ENCODE measurements around the gene KSR1.

DNA sequence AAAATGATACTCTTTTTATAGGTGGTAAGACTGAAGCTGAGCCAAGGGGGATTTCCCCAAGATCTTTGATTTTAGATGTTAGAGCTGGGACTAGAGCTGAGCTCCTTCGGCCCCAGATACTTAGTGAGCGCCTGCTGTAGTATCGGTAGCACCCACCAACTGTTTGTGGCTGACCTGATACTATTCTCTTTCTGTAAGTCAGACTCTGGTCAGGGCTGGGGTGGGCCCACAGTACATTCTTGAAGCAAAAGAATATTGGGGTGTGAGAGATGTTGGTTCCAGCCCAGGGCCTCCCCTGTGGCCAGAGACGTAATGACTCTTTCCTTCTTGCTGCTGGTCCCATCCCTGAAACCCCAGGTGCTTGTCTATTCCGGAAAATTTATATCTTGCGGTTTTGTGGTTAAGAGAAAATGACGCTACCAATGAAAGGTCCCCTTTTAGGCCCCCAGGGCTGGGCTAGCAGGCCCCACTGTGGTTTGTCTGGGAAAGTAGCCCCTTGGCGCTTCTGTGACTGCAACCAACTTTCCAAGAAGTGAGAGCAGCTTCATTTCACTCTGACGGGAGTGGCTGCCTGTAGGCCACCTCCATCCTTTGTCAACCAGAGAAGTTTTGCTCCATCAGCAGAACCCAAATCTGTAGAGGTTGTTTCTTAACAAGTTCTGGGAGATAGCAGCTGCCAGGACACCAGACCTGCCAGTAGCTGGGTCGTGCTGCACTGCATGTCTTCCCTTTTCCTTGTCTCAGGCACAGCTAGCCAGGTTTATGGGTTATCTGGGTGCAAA, 88.3 kb downstream of the KSR1 start:
- TF ChIP-seq, protein P1, sequence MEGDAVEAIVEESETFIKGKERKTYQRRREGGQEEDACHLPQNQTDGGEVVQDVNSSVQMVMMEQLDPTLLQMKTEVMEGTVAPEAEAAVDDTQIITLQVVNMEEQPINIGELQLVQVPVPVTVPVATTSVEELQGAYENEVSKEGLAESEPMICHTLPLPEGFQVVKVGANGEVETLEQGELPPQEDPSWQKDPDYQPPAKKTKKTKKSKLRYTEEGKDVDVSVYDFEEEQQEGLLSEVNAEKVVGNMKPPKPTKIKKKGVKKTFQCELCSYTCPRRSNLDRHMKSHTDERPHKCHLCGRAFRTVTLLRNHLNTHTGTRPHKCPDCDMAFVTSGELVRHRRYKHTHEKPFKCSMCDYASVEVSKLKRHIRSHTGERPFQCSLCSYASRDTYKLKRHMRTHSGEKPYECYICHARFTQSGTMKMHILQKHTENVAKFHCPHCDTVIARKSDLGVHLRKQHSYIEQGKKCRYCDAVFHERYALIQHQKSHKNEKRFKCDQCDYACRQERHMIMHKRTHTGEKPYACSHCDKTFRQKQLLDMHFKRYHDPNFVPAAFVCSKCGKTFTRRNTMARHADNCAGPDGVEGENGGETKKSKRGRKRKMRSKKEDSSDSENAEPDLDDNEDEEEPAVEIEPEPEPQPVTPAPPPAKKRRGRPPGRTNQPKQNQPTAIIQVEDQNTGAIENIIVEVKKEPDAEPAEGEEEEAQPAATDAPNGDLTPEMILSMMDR (conservative IDR thresholded peaks at IDR 0.05 in 1 of 2, IDR thresholded peaks at IDR 0.05 in 1 of 2; ENCODE audit: low read depth in 1 of 2, low read length in 2 of 2), result no peak
- no peak for TF ChIP-seq EZH2 (IDR thresholded peaks at IDR 0.05; ENCODE audit: low read length, missing control alignments)
